GM21786 (cell line): ENCODE data around the gene RGS2.

Experiments
- ATAC-seq: cut with Tn5 transposase; IDR thresholded peaks from one replicate; pipeline ENCODE4 v1.9.1; 2021; ENCODE audit not compliant: unreplicated experiment

The RGS2 gene

DNA sequence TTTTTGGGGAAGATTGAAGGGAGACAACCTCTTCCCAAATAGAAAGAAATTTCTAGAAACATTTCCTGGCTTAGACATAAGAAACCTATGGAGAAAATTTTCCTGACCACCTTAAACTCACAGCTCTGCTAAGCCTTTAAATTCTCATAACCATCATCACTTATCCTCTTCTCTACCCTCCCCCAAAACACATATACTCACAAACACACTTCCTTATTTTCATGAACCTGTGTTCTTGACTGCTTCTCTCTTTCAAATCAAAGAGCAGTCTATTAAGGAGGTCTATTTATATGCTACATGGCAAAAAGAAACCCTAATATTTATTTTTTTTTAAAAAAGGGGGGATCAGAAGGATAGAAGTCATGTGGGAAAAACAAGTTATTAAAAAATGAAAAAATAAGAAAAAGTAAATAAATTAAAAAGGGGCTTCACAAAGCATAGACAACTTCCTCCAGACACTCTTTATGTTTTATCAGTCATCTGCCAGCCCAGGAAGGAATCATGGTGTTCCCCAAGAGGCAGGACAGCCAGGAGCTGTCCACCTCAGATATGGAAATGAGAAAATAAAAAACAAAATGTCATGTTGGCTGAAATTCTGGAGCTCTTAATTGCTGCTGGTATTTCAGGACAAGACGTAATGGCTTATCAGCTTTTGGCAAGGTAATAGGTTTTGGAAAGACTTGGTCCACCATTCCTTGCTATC is 12.8 kb upstream of the RGS2 start:
- ATAC-seq, result no peak

DNA sequence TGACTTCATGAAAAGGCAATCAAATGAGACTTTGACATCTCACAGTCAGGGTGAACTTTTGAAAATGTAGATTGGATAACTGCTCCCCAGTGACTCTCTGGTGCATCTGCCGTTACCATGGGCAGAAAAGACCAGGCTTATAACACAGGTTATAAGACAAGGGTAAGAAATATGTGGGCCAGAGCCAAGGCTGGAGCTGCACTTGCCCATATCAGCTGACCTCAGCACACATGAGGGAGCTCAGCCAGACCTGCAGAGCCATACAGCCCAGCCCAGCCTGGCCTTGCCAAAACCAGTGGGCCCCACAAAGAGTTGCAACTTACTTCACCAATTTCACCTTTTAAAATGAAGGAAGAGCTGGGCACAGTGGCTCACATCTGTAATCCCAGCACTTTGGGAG is 11.7 kb upstream of the RGS2 start:
- ATAC-seq, result no peak

DNA sequence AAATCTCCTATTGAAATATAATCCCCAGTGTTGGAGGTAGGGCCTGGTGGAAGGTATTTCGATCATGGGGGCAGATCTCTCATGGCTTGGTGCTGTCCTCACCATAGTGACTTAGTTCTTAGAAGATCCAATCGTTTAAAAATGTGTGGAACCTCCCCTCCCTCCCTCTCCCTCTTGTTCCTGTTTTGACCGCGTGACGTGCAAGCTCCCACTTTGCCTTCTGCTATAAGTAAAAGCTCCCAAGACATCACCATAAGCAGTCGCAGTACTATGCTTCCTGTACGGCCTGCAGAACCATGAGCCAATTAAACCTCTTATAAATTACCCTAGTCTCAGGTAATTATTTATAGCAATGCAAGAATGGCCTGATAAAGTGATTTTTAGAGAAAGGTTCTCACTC is 10.9 kb upstream of the RGS2 start:
- ATAC-seq, result no peak

DNA sequence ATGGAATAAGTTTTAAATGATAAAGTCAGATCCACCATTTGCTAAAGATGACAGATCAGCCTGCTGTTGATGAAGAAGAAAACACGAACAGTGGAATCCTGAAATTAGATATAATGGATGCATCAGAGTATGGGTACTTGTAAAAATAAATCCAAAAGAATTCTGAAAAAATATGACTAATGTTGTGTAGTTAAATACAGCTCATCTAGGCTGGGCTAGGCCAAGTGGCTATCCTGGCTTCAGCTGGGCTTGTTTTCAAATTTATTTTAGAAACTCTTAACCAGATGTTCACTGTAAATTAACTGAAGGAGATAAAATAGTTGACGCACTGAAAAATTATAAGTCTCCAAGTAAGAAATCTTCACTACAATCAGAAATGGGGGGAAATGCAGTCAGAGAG is 7.4 kb upstream of the RGS2 start:
- no peak for ATAC-seq

DNA sequence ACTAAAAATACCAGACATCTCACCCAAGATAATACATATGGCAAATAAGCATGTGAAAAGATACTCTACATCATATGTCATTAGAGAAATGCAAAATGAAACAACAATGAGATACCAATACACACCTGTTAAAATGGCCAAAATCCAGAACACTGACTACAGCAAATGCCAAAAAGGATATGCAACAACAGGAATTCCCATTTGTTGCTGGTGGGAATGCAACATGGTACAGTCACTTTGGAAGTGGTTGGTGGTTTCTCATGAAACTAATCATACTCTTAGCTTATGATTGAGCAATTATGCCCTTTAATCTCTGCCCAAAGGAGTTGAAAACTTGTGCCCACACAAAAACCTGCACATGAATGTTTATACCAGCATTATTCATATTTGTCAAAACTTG is 6.4 kb upstream of the RGS2 start:
- no peak for ATAC-seq

DNA sequence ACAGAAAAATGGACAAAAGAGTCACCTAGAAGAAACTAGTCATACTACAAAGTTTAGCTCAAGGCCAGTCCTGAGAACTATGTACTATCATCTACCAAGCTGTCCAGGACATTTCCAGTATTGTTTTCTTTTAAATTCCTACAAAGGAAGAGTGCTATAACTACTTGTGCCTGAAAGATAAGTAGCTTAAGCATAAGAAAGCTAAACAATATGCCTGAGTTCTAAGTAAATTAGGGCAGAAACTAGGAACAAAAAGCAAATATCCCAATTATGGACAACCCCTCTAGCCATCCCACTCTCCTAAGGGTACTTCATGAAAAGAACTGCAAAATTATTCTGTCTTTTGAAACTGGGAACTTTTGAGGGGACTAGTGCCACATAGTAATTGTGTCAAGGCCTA is 5.3 kb upstream of the RGS2 start:
- no peak for ATAC-seq

DNA sequence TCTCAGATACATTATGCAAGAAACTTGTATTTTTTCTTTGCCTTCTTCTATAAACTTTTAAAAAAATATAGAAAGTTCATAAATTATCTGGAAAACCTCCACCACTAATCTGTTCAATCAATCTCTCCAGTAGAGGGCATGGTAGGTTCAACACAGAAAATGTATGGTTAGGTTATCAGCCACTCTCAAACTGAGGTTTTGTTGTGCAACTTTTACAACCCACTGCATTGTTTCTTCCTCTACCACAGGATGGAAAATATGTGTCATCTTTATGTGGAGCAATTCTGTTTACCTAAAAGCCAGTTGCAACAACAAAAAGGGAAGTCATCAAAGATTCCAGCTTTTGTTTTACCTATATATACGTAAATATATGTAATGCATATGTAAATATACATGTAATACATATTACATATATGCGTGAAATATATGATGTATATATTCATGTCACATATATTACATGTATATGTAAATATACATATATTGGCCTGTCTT is 3.0 kb upstream of the RGS2 start:
- peak; percentile 25 for ATAC-seq

DNA sequence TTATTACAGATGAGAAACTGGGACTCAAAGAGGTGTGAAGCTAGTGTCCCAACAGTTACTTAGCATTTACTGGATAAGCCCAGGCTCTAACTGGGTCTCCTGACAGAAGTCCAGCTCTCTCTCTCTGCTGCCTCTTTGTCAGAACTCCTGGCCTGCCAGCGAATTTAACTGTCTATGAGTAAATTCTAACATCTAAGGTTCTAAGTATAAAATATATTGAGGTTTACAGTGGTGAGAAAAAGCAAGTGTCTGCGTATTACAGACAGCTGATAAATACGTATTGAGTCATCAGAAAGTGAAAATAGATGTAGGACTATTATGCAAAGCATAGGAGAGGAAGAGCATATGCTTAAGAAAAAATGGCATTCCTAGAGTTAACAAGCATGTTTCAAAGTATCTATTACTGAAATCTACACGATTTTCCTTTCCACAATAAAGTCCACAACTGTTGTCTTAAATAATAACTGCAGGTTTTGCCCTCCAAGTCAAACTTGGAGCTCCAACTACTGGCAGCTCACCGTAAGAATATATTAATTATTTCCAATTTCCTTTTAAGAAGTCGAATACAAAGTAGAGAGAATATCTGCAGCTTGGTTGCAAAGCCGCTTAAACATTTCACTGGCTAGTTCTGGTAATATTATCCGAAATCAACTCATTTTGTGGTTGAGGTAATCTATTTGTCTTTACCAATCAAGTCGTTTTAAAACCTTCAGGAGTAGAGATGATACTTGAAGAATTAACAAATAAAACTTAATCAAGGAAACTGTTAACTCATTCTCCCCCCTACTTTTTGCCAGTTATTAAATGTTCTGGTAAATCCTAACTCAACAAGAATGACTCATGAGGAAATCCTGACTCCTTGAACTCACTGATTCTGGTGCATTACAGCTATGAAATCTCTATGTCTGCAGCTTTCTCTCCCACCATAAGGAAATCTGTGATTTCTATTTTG is 1.4 kb upstream of the RGS2 start:
- peak; percentile 33 for ATAC-seq

DNA sequence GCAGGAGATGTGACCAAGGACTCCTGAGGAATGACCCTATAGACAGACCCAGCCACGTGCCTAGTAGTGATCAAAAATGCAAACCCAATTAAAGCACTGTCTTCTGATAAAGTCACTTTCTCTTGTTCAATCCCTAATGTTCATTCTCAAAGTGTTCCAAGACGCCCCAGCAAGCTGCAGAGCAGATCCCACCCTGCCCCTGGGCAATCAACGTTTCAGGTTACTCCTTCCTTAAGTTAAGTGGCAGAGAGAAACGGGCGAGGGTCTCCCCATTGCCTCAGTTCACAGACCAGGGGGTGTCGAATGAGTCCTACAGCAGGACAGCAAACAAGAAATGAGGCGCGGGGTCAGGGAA is 699 bp upstream of the RGS2 start:
- no peak for ATAC-seq

DNA sequence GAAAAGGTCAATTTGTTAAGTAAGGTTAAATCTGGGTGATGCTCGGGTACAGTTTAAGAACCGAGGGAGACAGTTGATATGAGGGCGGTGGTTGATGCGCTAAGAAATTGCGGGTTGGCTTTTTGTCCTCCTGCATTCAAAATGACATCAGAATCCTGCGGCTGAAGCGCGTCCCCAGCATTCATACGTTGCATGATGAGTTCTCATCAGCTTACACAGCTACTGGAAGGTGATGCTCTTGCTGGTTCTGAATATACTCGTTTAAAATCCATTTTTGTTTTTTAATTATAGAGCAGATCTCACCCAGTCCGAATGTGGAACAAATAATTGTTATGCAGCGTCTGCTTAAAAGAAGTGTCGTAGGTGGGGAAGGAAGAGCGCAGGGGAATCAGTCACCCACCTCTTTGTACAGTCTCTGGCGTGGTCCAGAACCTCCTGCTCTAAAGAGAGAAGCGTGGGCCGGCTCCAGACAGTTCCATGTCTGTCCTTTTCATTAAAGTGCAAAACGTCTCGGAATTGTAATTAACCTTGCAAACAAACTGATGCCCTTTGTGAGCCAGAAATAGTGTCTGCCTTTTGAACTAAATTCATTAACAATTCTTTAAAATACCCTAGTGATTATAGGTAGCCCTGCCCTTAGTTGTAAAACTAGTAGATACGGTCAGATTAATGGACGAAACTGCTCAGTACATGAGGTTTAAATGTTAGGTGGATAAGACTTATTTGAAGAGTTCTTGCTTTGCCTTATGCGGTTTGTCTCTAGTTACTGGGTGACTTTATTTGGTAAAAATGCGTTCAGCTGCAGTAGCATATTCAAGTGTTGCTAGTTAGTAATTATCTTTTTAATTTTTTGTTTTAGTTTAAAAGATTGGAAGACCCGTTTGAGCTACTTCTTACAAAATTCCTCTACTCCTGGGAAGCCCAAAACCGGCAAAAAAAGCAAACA is 741 bp downstream of the RGS2 start:
- no peak for ATAC-seq

DNA sequence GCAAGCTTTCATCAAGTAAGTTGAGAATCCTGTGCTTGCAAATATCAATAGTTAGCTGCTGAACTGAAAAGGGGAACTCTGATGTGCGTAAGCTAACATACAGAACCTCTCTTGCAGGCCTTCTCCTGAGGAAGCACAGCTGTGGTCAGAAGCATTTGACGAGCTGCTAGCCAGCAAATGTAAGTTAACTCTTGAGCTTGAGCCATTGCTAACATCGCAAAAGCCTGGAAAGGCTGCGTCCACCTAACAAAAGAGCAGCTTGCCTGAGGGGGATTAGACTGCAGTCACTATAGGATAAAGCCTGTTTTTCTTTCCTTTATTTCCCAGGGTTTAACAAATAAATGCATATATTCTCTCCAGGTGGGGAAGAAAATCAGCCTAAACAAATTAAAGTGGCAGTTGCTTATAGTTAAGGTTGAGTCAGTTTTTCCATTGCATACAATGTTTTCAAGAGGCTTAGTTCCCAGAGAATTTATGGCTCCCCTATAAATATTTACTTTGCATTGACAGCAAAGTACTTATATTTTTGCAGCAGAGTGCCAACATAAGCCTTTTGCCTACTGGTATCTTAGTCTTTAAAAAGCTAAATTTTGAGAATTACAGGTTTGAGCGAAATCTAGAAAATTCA is 1.5 kb downstream of the RGS2 start:
- ATAC-seq, result peak; percentile 28

DNA sequence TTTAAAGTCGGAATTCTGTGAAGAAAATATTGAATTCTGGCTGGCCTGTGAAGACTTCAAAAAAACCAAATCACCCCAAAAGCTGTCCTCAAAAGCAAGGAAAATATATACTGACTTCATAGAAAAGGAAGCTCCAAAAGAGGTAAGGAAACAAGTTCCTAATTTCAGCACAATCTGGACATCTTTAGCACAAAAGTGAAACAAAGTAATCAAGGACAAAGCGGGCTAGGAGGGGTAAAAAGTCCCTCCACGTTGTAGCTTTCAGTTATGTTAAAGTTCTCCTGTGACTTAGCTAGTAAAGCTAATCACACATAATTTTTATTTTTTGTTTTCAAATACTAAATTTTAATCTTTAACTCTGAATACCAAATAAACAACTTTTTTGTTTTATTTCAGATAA is 2.2 kb downstream of the RGS2 start:
- ATAC-seq, result no peak

DNA sequence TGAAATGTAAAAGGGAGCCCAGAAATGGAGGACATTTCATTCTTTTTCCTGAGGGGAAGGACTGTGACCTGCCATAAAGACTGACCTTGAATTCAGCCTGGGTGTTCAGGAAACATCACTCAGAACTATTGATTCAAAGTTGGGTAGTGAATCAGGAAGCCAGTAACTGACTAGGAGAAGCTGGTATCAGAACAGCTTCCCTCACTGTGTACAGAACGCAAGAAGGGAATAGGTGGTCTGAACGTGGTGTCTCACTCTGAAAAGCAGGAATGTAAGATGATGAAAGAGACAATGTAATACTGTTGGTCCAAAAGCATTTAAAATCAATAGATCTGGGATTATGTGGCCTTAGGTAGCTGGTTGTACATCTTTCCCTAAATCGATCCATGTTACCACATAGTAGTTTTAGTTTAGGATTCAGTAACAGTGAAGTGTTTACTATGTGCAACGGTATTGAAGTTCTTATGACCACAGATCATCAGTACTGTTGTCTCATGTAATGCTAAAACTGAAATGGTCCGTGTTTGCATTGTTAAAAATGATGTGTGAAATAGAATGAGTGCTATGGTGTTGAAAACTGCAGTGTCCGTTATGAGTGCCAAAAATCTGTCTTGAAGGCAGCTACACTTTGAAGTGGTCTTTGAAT is 2.9 kb downstream of the RGS2 start:
- ATAC-seq, result no peak

DNA sequence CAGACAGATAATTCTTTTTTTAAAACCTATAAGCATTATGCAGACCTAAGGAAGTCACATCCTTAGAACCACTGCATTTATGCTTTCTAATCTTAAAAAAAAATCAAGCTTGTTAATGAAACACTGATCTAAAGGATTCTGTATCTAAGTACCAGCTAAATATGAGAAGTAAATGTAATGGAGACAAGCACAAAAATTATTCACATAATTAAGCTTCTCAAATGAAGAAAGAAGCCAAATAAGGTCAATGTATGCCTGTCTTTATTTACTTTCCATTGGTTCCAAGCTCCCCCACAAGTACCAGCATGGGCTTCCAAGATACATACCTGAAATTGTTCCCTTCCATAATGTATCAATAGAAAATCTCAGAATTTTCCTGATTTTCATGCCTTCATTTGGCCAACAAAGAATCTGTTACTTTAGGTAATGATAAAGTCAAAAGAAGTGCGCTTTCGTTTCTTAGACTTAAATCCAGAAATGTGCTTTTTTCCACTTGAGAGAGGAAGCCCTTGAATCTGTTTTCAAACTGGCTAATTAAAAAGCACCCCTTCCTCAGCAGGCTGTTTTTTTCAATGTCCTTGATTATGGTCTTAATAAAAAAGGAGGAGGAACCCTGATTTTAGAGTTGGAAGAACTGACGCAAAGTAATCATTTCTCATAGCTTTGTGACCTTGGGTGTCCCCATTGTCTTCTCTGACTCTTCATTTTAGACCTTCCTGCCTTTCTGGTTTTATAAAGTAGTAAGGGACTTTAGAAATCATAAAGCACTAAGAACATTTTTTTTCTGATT is 3.8 kb downstream of the RGS2 start:
- ATAC-seq, result no peak

DNA sequence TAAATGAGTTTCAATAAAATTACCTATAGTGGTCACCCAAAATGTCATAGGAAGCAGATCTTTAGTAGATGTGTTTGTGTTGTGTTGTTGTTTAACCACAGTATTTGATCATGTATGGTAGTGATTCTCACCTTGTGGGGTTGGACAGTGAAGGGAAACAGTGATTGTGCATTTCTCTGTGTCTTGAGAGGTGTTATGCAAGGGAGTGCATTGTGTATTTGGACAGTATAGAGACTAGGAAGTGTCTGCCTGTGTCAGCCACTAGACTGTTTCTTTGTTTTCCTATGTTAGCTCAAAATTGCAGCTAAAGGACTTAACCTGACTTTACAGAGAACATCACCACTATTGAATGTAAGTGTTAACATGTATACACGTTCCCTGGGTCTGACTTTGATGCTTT is 6.0 kb downstream of the RGS2 start:
- no peak for ATAC-seq

DNA sequence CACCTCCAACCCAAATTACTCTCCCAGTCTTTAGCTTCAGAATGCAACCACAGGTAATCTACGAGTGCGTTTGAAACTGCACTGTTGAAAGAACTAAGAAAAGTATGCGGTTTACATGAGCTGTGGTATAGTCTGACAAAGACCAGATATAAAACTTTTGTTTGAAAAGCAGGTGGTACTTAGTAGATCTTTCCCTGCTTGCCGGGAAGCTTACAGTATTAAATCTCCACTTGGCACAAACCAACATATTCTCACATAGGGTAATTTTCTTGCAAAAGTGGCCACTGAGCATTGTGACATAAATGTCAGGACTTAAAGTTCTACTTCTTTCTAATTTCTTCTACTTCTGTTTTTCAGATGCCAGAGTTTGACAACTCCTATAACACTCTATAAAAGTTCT is 8.4 kb downstream of the RGS2 start:
- ATAC-seq, result no peak

DNA sequence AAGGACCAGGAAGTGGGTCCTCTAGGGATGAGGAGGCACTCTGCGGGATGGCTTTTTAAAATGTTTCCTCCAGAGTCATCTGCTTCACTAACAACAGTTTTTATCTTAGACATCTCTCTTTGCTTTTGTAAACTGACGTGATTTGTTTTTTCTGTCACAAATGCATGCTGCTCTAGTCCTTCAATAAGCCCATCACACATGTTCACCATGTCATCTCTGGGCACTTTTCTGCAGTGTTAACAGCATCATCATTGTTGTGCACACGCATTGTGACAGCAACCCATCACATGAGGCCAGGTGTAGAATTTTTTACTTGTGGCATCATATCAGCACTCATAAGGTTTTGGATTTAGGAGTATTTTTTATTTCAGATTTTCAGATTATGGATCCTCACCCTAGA is 12.5 kb downstream of the RGS2 start:
- ATAC-seq, result no peak

DNA sequence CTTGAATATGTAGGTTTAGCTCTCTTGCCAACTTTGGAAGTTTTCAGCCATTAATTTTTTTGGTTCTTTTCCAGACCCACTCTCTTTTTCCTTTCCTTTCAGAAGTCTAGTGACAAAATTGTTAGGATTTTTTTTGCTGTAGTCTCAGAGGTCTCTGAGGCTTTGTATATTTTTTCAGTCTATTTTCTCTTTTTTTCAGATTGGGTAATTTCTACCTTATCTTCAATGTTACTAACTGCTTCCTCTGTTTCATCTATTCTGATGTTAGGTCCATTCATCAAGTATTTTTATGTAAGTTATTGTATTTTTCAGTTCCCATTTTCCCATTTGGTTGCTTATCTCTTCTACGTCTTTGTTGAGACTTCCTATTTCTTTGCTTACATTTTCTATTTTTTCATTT is 15.7 kb downstream of the RGS2 start:
- ATAC-seq, result no peak

DNA sequence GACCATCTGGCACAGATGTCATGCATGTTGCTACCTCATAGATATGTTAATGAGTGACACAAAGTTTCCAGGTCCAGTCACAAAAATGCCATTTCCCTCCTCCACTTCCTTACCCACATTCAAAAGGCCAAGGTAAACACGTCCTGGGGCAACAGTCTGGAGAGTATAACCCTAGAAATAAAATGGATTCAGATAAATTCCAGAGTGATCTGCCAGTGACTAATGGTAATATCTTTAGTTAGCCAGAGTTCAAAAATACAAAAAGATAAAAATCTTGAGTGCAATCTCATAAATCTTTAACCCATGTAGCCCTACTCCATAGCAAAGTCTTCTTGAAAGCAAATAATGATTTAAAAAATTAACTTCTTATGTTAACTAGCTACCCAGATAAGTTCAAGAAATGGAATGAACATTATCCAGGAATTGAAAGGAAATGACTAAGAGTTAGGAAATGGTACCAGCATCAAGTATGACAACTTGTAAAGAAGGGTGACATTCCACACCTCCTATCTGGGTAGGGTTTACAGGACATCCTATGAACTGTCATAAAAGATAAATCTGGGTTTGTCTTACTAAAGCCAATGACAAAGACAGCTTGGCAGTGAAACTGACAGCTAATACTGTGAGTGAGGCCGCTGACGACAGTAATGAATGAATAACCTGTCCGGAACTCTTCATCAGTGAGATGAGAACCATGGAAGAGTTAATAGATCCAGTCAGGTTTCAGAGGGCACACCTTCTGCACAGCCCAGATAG is 18.1 kb downstream of the RGS2 start:
- peak; percentile 73 for ATAC-seq
